BJ (cell line): ENCODE data around the gene SYNRG. TPM values are rescaled to one million over a fixed set of nuclear protein-coding genes. Genes with fewer than 3 reads are reported as not detected.
"Not testable (repeated sequence)": the region's sequence is repeated elsewhere in the genome, so short reads cannot be mapped to it uniquely, and the experiment has no call there.

Source experiments
- CTCF ChIA-PET: fragments of 350-600 bp; formaldehyde crosslinking; extraction: SDS; loops from one replicate; lab custom pipeline; 2021; ENCODE audit warnings: antibody characterized with exemption, inconsistent platforms; lab: Yijun Ruan, JAX
- POLR2A ChIA-PET: fragments of 300-600 bp; sonication (Branson Sonifier 250); formaldehyde crosslinking; extraction: SDS; loops from one replicate; lab custom pipeline; 2021; ENCODE audit warnings: antibody characterized with exemption; lab: Charles Lee
- DNase-seq: peaks from one replicate; pipeline ENCODE4 v3.0.0-alpha.2; 2011; ENCODE audit warnings: low read depth
- H3K27me3 ChIP-seq: 2 replicates; pipeline ENCODE4 v1.6.0; 2011; ENCODE audit warnings: low read length; ENCODE audit not compliant: control insufficient read depth, insufficient read depth
- H3K36me3 ChIP-seq: 2 replicates; pipeline ENCODE4 v1.5.1; 2011; ENCODE audit warnings: low read length; ENCODE audit not compliant: control insufficient read depth, insufficient read depth
- H3K4me3 ChIP-seq: 2 replicates; pipeline ENCODE4 v1.5.1; 2011; ENCODE audit warnings: low read depth, mild to moderate bottlenecking, control low read depth, low read length
- CTCF ChIP-seq: IDR thresholded peaks from 2 replicates; pipeline ENCODE4 v1.5.1; 2011; ENCODE audit warnings: low read depth, mild to moderate bottlenecking, control low read depth, inconsistent platforms, low read length, moderate library complexity; ENCODE audit not compliant: insufficient read depth
- polyA plus RNA-seq: library from polyadenylated mRNA; depleted of rRNA; stranded (reverse); fragments of >200 nt; gene quantifications from 2 replicates; pipeline ENCODE4 v1.2.3, GENCODE V29; 2011

The SYNRG gene
- polyA plus RNA-seq, 1 experiment, result 10.2 TPM

- TF ChIP-seq CTCF, result no peak
- no peak for DNase-seq
- H3K4me3 ChIP-seq, result no peak overlapping the region
- POLR2A ChIA-PET, result no interaction called here
- CTCF ChIA-PET, result interaction anchor here (0.5 kb wide), 1 partner anchor 17 kb away, joined by 7 read pairs; no protein-coding TSS in a partner anchor
- peaks cover 24% of the 10 kb centered on the region for H3K36me3 ChIP-seq
- no peaks in the 10 kb centered on the region for H3K27me3 ChIP-seq
Observed at GRCh38 chr17:37513711-37514110, 95.5 kb downstream of the SYNRG start.

- no peak for TF ChIP-seq CTCF
- DNase-seq, result no peak
- ChIA-PET POLR2A (interaction anchor here (0.7 kb wide), 1 partner anchor 124 kb away, joined by 3 read pairs; no protein-coding TSS in a partner anchor), CTCF (interaction anchor here (0.7 to 0.9 kb wide), 2 partner anchors 14 to 15 kb away, joined by 3 read pairs; no protein-coding TSS in a partner anchor)
- peaks cover 22% of the 10 kb centered on the region for H3K36me3 ChIP-seq
- no peaks in the 10 kb centered on the region for H3K27me3 ChIP-seq
- no peak overlapping the region for H3K4me3 ChIP-seq
Observed at GRCh38 chr17:37512442-37513068, 96.7 kb downstream of the SYNRG start.

GRCh38 chr17:37511642-37512041, 97.6 kb downstream of the SYNRG start:
- DNase-seq, H3K27me3 ChIP-seq, POLR2A ChIA-PET, H3K4me3 ChIP-seq: not testable (repeated sequence)
- CTCF ChIA-PET, result interaction anchor here (1.0 to 2.1 kb wide), 2 partner anchors 16 to 138 kb away, joined by 4 to 5 read pairs; no protein-coding TSS in a partner anchor
- peaks cover 23% of the 10 kb centered on the region for H3K36me3 ChIP-seq

GRCh38 chr17:37510056-37510455, 99.2 kb downstream of the SYNRG start:
- DNase-seq, result no peak
- ChIA-PET CTCF (interaction anchor here (2.1 kb wide), 1 partner anchor 137 kb away, joined by 5 read pairs; no protein-coding TSS in a partner anchor), POLR2A (no interaction called here)
- no peak for TF ChIP-seq CTCF
- Histone ChIP-seq H3K36me3 (peaks cover 23% of the 10 kb centered on the region), H3K27me3 (no peaks in the 10 kb centered on the region), H3K4me3 (no peak overlapping the region)

GRCh38 chr17:37507111-37507510, 102.1 kb downstream of the SYNRG start:
- Histone ChIP-seq H3K36me3 (peaks cover 9% of the 10 kb centered on the region), H3K4me3 (no peak overlapping the region), H3K27me3 (no peaks in the 10 kb centered on the region)
- ChIA-PET CTCF (interaction anchor here (0.8 to 1.3 kb wide), 4 partner anchors 9 to 110 kb away, joined by 3 to 4 read pairs (median 3); no protein-coding TSS in a partner anchor), POLR2A (no interaction called here)
- TF ChIP-seq CTCF, result no peak
- DNase-seq, result no peak
